Liver (tissue), 9 donors: ENCODE data around the gene MTOR. TPM values are rescaled to one million over a fixed set of nuclear protein-coding genes. Genes with fewer than 3 reads are reported as not detected.
A peak's percentile ranks its signal among the peaks of the same experiment; 100 is the strongest.

Experiments
- DNase-seq: peaks from one replicate; pipeline ENCODE4 v3.0.0-alpha.2; 2017; ENCODE audit warnings: low spot score
- H3K27ac ChIP-seq, 2 donors: one replicate each; pipeline ENCODE4 v1.7.0; 2013; ENCODE audit warnings: inconsistent platforms in 2 of 2, low read length in 2 of 2, control low read depth in 1 of 2, low read depth in 1 of 2, mild to moderate bottlenecking in 1 of 2
- H3K27me3 ChIP-seq, 4 donors: one replicate each; pipeline versions ENCODE4 v1.6.1 to v1.7.0; 2013; ENCODE audit warnings: low read length in 3 of 4, inconsistent platforms in 1 of 4, mild to moderate bottlenecking in 1 of 4, moderate library complexity in 1 of 4; ENCODE audit not compliant: control insufficient read depth in 4 of 4, insufficient read depth in 4 of 4
- H3K36me3 ChIP-seq, 4 donors: one replicate each; pipeline versions ENCODE4 v1.6.1 to v1.7.0; 2013; ENCODE audit warnings: low read length in 3 of 4, mild to moderate bottlenecking in 3 of 4, low read depth in 1 of 4, moderate library complexity in 1 of 4; ENCODE audit not compliant: control insufficient read depth in 4 of 4, insufficient read depth in 3 of 4
- H3K4me1 ChIP-seq, 4 donors: one replicate each; pipeline versions ENCODE4 v1.6.1 to v1.7.0; 2013; ENCODE audit warnings: low read length in 3 of 4, mild to moderate bottlenecking in 3 of 4, moderate library complexity in 1 of 4; ENCODE audit not compliant: control insufficient read depth in 4 of 4, insufficient read depth in 4 of 4
- H3K4me3 ChIP-seq, 3 donors: one replicate each; pipeline versions ENCODE4 v1.6.1 to v1.7.0; 2013; ENCODE audit warnings: low read length in 3 of 3, control low read depth in 1 of 3, low read depth in 1 of 3, mild to moderate bottlenecking in 1 of 3
- H3K9ac ChIP-seq, 2 donors: one replicate each; pipeline ENCODE4 v1.7.0; 2013; ENCODE audit warnings: low read length in 2 of 2, mild to moderate bottlenecking in 2 of 2, moderate library complexity in 2 of 2, control low read depth in 1 of 2, low read depth in 1 of 2
- H3K9me3 ChIP-seq, 4 donors: one replicate each; pipeline versions ENCODE4 v1.6.1 to v1.7.0; 2013; ENCODE audit warnings: low read length in 3 of 4; ENCODE audit not compliant: control insufficient read depth in 4 of 4
- EGR1 ChIP-seq, 2 donors: IDR thresholded peaks; 2 replicates each; pipeline ENCODE4 v1.6.1; 2016 to 2018; ENCODE audit warnings: antibody characterized with exemption in 2 of 2, low read depth in 2 of 2
- FOXA1 ChIP-seq: IDR thresholded peaks from 2 replicates; pipeline ENCODE4 v1.6.1; 2016; ENCODE audit warnings: antibody characterized with exemption
- FOXA2 ChIP-seq: IDR thresholded peaks from 2 replicates; pipeline ENCODE4 v1.6.1; 2016; ENCODE audit warnings: antibody characterized with exemption
- GABPA ChIP-seq, 2 donors: IDR thresholded peaks in 1 of 2; conservative IDR thresholded peaks in 1 of 2; 2 replicates each; pipeline ENCODE4 v1.6.1; 2016; ENCODE audit warnings: antibody characterized with exemption in 2 of 2, mild to moderate bottlenecking in 1 of 2, moderate library complexity in 1 of 2
- HNF4A ChIP-seq, 2 donors: conservative IDR thresholded peaks; 2 replicates each; pipeline ENCODE4 v1.6.1; 2016; ENCODE audit warnings: antibody characterized with exemption in 2 of 2, mild to moderate bottlenecking in 2 of 2
- HNF4G ChIP-seq: IDR thresholded peaks from 2 replicates; pipeline ENCODE4 v1.6.1; 2016; ENCODE audit warnings: antibody characterized with exemption
- JUND ChIP-seq, 2 donors: IDR thresholded peaks; 2 replicates each; pipeline ENCODE4 v1.6.1; 2016; ENCODE audit warnings: antibody characterized with exemption in 2 of 2
- NR2F2 ChIP-seq: IDR thresholded peaks from 2 replicates; pipeline ENCODE4 v1.6.1; 2016; ENCODE audit warnings: antibody characterized with exemption
- RAD21 ChIP-seq, 2 donors: IDR thresholded peaks; 2 replicates each; pipeline ENCODE4 v1.6.1; 2016; ENCODE audit warnings: antibody characterized with exemption in 2 of 2, mild to moderate bottlenecking in 2 of 2
- RXRA ChIP-seq, 2 donors: IDR thresholded peaks; 2 replicates each; pipeline ENCODE4 v1.6.1; 2017 to 2018; ENCODE audit warnings: antibody characterized with exemption in 2 of 2, mild to moderate bottlenecking in 1 of 2
- SP1 ChIP-seq: IDR thresholded peaks from 2 replicates; pipeline ENCODE4 v1.6.1; 2018; ENCODE audit warnings: antibody characterized with exemption, mild to moderate bottlenecking
- TAF1 ChIP-seq: conservative IDR thresholded peaks from 2 replicates; pipeline ENCODE4 v1.6.1; 2016; ENCODE audit warnings: antibody characterized with exemption, mild to moderate bottlenecking
- YY1 ChIP-seq: IDR thresholded peaks from 2 replicates; pipeline ENCODE4 v1.6.1; 2016; ENCODE audit warnings: antibody characterized with exemption, mild to moderate bottlenecking
- WGBS: extraction: QIAGEN DNeasy Blood & Tissue Kit; methylation state at CpG from one replicate; pipeline ENCODE4 v1.1.7; 2013; 5-methylcytosine and 5-hydroxymethylcytosine counted together
- polyA plus RNA-seq, 2 donors: library from polyadenylated mRNA; stranded (reverse) in 1 of 2; unstranded in 1 of 2; fragments of 200-250 nt in 1 of 2; fragments of >200 nt in 1 of 2; fragmentation: Nextera tagmentation in 1 of 2; extraction: Ambion mirVana in 1 of 2; gene quantifications; one replicate each; pipeline versions ENCODE4 v1.2.1 to v1.2.3, GENCODE V29; 2013 to 2015
- total RNA-seq, 2 donors: library from RNA; depleted of rRNA; stranded (reverse); fragments of >200 nt; gene quantifications; one replicate each; pipeline ENCODE4 v1.2.3, GENCODE V29; 2014
- TF ChIP-seq, protein P1 (sequence below): IDR thresholded peaks from 2 replicates; pipeline ENCODE4 v1.6.1; 2016; ENCODE audit warnings: antibody characterized with exemption
- TF ChIP-seq, protein P2 (sequence below): fragments of 150-350 bp; IDR thresholded peaks from 2 replicates; pipeline ENCODE4 v1.5.1; 2017; ENCODE audit warnings: improper control_type of control experiment, low read depth, low read length; ENCODE audit not compliant: missing input control
- TF ChIP-seq, protein P3 (sequence below): IDR thresholded peaks from 2 replicates; pipeline ENCODE4 v1.6.1; 2016; ENCODE audit warnings: antibody characterized with exemption, mild to moderate bottlenecking
- TF ChIP-seq, protein P4 (sequence below): IDR thresholded peaks from 2 replicates; pipeline ENCODE4 v1.6.1; 2016; ENCODE audit warnings: antibody characterized with exemption
- donor health status: healthy.
- donor health status: healthy.
- donor health status: healthy.
- donor health status: healthy.
- donor health status: healthy.

The MTOR gene
- total and polyA plus RNA-seq, 4 donors = 11.6 to 45.0 (median 19.9) TPM

DNA sequence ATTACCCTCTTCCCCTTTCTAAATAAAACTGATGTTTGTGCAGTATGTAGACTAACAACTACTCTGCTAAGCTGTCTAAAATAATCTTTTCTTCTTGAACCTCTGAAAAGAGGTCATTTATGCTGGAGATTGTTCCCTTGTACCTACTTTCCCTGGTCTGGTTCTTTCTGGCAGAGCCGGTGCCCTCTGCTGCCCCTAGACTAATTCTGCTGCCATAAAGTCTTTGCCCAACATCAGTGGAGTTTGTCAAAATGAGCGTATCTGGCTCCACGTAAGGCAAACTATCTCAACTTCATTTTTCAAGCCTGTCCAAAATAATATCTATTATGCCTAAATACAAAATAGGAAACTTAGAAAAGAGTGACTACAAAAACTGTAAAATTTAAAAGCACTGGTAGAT lies 104.1 kb downstream of the MTOR start:
- Histone ChIP-seq H3K27ac (peak overlapping the region; percentile 91 to 94), H3K9ac (peak overlapping the region in 1 of 2 donors; percentile 79), H3K4me1 (peaks cover 0 to 25% (median 18%) of the 10 kb centered on the region in 4 donors), H3K9me3 (no peaks in the 10 kb centered on the region), H3K36me3 (peaks cover 0 to 9% (median 3%) of the 10 kb centered on the region in 4 donors), H3K27me3 (no peaks in the 10 kb centered on the region), H3K4me3 (no peak overlapping the region)
- no peak for TF ChIP-seq SP1
- TF ChIP-seq HNF4A (conservative IDR thresholded peaks at IDR 0.05) = no peak
- no peak for TF ChIP-seq FOXA1
- TF ChIP-seq EGR1 (IDR thresholded peaks at IDR 0.05; ENCODE audit: low read depth in 2 of 2) = no peak
- TF ChIP-seq, protein P1, sequence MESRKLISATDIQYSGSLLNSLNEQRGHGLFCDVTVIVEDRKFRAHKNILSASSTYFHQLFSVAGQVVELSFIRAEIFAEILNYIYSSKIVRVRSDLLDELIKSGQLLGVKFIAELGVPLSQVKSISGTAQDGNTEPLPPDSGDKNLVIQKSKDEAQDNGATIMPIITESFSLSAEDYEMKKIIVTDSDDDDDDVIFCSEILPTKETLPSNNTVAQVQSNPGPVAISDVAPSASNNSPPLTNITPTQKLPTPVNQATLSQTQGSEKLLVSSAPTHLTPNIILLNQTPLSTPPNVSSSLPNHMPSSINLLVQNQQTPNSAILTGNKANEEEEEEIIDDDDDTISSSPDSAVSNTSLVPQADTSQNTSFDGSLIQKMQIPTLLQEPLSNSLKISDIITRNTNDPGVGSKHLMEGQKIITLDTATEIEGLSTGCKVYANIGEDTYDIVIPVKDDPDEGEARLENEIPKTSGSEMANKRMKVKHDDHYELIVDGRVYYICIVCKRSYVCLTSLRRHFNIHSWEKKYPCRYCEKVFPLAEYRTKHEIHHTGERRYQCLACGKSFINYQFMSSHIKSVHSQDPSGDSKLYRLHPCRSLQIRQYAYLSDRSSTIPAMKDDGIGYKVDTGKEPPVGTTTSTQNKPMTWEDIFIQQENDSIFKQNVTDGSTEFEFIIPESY = no peak
- TF ChIP-seq GABPA (IDR thresholded peaks at IDR 0.05 in 1 of 2, conservative IDR thresholded peaks at IDR 0.05 in 1 of 2) = no peak
- TF ChIP-seq FOXA2 = no peak
- TF ChIP-seq RXRA (IDR thresholded peaks at IDR 0.05) = no peak
- TF ChIP-seq, protein P2, sequence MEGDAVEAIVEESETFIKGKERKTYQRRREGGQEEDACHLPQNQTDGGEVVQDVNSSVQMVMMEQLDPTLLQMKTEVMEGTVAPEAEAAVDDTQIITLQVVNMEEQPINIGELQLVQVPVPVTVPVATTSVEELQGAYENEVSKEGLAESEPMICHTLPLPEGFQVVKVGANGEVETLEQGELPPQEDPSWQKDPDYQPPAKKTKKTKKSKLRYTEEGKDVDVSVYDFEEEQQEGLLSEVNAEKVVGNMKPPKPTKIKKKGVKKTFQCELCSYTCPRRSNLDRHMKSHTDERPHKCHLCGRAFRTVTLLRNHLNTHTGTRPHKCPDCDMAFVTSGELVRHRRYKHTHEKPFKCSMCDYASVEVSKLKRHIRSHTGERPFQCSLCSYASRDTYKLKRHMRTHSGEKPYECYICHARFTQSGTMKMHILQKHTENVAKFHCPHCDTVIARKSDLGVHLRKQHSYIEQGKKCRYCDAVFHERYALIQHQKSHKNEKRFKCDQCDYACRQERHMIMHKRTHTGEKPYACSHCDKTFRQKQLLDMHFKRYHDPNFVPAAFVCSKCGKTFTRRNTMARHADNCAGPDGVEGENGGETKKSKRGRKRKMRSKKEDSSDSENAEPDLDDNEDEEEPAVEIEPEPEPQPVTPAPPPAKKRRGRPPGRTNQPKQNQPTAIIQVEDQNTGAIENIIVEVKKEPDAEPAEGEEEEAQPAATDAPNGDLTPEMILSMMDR = no peak
- no peak for TF ChIP-seq TAF1
- TF ChIP-seq, protein P3, sequence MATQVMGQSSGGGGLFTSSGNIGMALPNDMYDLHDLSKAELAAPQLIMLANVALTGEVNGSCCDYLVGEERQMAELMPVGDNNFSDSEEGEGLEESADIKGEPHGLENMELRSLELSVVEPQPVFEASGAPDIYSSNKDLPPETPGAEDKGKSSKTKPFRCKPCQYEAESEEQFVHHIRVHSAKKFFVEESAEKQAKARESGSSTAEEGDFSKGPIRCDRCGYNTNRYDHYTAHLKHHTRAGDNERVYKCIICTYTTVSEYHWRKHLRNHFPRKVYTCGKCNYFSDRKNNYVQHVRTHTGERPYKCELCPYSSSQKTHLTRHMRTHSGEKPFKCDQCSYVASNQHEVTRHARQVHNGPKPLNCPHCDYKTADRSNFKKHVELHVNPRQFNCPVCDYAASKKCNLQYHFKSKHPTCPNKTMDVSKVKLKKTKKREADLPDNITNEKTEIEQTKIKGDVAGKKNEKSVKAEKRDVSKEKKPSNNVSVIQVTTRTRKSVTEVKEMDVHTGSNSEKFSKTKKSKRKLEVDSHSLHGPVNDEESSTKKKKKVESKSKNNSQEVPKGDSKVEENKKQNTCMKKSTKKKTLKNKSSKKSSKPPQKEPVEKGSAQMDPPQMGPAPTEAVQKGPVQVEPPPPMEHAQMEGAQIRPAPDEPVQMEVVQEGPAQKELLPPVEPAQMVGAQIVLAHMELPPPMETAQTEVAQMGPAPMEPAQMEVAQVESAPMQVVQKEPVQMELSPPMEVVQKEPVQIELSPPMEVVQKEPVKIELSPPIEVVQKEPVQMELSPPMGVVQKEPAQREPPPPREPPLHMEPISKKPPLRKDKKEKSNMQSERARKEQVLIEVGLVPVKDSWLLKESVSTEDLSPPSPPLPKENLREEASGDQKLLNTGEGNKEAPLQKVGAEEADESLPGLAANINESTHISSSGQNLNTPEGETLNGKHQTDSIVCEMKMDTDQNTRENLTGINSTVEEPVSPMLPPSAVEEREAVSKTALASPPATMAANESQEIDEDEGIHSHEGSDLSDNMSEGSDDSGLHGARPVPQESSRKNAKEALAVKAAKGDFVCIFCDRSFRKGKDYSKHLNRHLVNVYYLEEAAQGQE = no peak
- no peak for TF ChIP-seq NR2F2
- no peak for TF ChIP-seq JUND (IDR thresholded peaks at IDR 0.05)
- TF ChIP-seq RAD21 (IDR thresholded peaks at IDR 0.05) = no peak
- no peak for TF ChIP-seq YY1
- TF ChIP-seq, protein P4, sequence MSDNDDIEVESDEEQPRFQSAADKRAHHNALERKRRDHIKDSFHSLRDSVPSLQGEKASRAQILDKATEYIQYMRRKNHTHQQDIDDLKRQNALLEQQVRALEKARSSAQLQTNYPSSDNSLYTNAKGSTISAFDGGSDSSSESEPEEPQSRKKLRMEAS = no peak
- no peak for DNase-seq
- 42% methylated on average over 3 of the region's 3 CpGs for WGBS

DNA sequence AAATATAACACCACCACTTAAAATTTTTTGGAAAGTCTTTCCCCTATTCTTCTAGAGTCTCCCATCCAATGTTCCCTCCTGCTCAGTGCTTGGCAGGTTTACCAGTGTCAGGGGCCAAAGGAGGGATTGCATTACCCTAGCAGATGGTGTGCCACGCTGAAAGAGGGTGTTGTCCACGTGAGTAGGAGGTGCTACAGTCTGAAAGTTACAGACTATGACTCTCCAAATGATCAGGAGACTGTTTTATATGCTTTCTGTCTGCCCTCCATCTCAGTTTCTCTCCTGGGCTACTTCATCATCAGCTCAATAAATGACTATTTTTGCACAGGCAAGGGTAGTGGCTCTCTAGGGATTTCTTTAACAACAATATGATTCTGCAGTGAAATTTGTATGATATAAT lies 104.5 kb downstream of the MTOR start:
- no peak for DNase-seq
- Histone ChIP-seq H3K27me3 (no peaks in the 10 kb centered on the region), H3K4me1 (peaks cover 0 to 29% (median 22%) of the 10 kb centered on the region in 4 donors), H3K4me3 (no peak overlapping the region), H3K36me3 (peaks cover 0 to 9% (median 3%) of the 10 kb centered on the region in 4 donors), H3K9ac (peak overlapping the region in 1 of 2 donors; percentile 79), H3K27ac (peak overlapping the region; percentile 91 to 94), H3K9me3 (no peaks in the 10 kb centered on the region)
- TF ChIP-seq YY1 (peak; percentile 31), RXRA (IDR thresholded peaks at IDR 0.05) (peak in 1 of 2 donors; percentile 77), HNF4A (conservative IDR thresholded peaks at IDR 0.05) (peak; percentile 39 to 78), HNF4G (no peak), RAD21 (IDR thresholded peaks at IDR 0.05) (peak in 1 of 2 donors; percentile 6), FOXA2 (no peak)
- TF ChIP-seq, protein P4 = peak; percentile 28
- TF ChIP-seq, protein P2 = no peak
- WGBS = 40% methylated on average over 2 of the region's 2 CpGs
